Left renal pelvis (tissue), 4 donors: ENCODE results near the gene C20orf144. TPM values are rescaled to one million over a fixed set of nuclear protein-coding genes. Genes with fewer than 3 reads are reported as not detected.

Source experiments
- DNase-seq, 4 donors: peaks; one replicate each; pipeline ENCODE4 v3.0.0-alpha.2; 2013; ENCODE audit warnings: low read depth in 4 of 4, low spot score in 3 of 4
- polyA plus RNA-seq, 4 donors: library from polyadenylated mRNA; unstranded; fragments of 120-200 nt; gene quantifications; one replicate each; pipeline ENCODE4 v1.2.1, GENCODE V29; 2013; ENCODE audit not compliant: insufficient read length in 4 of 4

C20orf144 gene
- polyA plus RNA-seq, 4 donors = 0.19 to 0.45 (median 0.26) TPM

DNA sequence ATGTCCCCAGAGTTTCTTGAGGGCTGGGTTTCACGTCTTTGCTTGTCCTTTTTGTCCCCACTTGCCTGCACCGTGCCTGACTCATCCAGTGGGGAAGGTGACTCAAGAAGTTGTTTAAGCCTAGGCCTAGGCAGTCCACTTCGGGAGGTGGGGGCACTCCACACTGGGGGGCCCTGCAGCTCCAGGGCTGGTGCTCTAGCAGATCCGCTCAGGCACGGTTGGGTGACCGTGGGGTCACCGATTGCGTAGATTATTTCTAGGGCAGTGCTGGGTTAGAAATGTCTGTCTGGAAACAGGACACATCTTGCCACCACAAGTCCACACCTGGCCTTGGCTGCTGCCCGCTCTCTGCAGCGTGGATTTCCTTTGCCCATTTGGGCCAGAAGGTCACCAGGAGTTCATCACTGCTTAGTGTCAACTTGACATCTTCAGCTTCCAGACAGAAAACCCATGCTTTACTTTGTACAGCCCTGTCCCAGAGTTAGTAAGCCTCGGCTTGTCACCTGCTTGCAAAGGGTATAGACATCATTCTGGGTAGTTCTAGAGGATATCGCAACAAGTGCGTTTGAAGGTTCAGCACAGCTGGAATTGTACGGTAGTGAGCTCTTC lies 13.6 kb upstream of the C20orf144 start:
- no peak for DNase-seq

DNA sequence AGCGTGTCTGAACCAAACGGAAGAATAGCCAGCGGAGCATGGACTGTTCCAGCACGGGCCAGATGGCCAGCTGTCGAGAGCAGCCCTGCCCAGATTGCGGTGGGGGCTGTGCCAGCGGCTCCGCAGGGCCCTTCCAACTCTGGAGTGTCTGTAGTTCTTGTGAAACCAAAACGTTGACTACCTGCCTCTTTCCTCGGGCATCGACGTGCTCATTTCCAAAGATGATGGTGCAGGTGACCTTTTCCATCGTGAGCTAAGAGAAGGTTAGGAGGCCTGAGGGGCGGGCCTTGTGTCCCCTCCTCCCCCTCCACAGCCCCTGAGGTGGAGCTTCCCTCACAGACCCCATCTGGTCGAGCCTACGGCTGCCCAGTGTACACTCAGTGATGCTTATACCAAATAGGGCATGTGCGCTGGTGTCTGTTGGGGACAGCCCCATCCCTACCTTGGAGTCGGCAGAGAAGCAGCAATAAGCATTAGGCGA lies 12.9 kb upstream of the C20orf144 start:
- DNase-seq = no peak

DNA sequence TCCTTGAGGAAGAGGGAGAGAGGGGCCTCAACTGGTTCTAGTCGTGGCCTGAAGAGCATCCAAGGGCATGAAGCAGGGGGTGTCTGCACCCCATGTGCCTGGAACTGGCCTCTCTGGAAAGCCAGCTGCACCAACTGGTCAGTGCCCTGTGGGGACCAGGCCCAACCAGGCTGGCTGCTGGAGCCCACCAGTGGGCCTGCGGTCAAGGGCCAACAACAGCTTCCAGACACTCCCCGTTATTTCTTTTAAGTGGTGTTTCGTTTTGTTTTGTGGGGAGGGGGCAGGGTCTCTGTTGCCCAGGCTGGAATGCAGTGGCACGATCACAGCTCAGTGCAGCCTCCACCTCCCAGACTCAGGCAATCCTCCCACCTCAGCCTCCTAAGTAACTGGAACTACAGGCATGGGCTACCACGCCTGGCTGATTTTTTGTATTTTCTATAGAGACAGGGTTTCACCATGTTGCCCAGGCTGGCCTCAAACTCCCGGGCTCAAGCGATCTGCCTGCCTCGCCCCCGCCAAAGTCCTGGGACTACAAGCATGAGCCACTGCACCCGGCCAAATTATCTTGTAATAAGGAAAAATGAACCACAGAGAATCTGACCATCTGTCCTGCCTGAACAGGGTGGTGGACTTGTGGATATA lies 11.9 kb upstream of the C20orf144 start:
- DNase-seq = no peak

DNA sequence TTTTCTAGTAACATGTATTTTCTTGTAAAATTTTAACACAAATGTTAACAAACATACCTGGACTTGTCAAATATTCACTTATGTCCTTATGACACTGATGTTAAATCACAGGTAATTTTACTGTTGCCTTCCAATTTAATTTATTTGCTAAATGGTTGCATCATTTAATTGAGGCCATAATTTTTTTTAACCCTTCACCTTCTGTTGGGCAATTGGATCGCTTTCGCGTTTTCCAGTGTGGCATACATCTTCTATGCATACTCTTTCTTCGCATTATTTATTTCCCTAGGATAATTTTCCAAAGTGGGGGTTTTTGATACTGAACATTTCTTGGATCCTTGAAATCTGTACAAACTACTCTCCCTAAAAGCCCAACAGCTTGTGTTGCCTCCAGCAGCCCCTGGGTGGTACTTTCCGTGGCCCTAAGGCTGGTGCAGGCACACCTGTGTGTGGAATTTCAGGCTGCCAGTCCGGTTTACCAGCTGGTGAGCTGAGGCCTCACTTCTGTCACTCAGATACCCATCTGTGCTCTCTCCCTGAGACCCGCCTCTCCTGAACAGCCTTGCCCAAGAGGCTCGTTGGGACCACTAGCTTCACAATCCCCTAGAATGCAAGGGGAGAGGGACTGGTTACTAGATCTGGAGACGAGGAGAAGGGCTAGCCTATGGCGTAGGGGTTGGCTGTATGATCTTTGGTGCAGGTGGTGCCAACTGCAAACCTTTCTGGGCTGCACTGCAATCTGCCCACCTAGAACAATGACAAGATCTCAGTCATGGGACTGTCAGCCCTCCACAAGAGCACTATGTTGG lies 11.2 kb upstream of the C20orf144 start:
- DNase-seq = no peak

DNA sequence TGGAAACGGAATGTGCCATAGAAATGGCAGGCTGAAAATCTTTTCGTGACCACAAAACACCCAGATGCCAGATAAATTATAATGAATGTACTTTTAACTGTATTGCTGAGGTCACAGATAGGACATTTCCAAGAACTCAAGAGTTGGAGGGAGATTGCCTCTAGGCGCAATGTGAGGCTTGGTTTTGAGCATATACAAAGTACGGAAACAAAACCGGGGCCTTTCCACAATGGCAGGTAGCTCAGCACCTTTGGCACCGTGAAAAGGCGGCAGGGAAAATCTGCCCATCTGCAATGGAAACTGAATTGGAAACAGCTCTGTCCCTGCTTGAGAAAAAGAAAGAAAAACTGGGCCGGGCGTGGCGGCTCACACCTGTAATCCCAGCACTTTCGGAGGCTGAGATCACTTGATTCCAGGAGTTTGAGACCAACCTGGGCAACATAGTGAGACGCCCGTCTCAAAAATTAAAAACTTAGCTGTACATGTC lies 10.5 kb upstream of the C20orf144 start:
- DNase-seq = no peak

DNA sequence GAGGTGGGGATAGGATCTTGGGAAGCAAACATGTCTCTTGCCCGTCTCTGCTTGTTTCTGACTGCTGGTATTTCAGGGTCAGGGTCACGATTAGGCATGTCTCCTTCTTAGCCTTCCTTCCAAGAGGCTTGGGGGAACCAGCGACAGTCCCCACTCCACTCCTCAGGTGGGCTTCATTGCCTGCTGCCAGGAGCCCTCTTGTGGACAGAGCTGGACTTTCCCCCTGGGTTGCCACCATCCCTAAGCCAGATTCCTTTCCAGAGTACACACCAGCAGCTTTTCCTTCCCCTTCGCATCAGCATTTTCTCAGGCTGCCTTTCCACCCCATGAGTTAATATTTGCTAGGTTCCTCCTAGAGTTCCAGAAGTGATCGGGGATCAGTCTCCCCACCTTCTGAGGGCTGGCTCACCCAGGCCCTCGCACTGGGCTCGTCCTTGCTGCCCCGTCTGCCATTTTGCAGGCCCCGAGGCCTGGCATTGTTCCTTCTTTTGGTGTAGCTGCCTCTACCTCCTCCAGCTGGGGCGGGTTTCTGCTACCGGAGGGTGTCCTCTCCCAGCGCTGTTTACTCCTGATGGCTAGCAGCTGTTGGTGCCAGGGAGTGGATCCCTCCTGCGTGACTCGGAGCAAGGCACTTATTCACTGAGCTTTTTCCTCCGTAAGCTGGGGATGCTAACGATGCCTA lies 8.8 kb upstream of the C20orf144 start:
- DNase-seq = peak in 1 of 4 donors; percentile 67

DNA sequence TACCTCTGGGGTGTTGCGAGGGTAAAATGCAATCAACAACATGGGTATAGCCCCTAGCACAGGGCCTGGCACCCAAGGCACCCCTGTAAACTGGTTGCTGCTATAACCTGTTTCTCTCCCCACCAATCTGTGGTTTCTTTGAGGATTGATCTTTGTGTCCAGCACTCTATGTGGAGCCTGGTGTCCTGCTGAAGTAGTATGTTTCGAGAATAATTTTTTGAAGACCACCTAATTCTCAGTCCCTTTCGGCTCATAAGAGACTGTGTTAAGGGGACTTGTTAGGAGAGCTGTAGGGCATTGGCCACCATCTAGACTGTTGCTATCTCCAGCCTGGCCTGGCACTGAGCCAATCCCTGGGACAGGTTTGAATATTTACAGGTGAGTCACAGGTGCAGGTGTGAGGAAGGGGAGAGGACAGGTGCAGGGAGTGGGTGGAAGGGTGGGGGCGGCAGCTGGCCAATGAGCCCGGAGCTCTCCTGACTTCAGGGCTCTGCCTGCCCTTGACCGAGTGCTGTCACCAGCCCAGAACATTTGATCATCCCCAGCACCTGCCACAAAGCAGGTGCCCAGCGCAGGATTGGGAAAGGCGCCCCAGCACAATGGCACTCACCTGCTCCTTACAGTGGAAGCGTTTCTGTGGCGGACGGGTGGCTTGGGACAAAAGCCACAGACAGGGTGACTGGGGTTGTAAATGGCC lies 8.1 kb upstream of the C20orf144 start:
- DNase-seq = no peak

DNA sequence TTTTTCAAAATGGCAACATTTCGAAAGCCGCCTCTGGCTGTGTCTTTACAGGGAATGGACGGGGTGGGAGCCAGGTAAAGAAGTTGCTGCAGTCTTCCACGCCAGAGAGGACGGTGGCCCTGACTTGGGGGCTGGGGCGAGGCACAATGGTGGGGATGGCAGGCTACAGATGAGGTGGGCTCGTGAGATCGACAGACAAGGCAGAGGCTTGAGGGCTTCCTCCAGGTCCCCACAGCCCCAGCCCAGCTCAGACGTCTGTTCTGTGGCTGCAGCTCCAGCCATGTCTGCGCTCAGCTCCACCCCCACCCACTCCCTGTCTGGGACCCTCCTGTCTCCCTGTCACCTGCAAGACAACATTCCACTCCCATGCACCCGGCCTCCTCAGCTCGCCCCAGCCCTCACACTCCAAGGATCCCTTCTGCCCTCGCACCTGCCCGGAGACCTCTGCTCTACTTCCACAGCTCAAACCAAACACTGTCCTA lies 7.4 kb upstream of the C20orf144 start:
- no peak for DNase-seq

DNA sequence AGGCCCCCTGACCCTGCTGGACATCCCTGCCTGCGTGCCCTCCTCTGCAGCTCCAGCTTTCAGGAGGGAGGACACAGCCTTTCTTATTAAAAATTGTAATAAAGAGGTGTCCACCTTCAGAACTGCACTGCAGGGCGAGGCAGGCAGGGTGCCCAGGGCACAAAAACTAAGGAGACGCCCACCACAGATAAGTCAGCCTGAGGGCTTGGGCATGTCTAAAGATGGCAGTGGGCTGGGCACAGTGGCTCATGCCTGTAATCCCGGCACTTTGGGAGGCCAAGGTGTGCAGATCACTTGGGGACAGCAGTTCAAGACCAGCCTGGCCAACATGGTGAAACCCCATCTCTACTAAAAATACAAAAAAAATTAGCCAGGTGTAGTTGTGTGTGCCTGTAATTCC lies 7.0 kb upstream of the C20orf144 start:
- DNase-seq = no peak

DNA sequence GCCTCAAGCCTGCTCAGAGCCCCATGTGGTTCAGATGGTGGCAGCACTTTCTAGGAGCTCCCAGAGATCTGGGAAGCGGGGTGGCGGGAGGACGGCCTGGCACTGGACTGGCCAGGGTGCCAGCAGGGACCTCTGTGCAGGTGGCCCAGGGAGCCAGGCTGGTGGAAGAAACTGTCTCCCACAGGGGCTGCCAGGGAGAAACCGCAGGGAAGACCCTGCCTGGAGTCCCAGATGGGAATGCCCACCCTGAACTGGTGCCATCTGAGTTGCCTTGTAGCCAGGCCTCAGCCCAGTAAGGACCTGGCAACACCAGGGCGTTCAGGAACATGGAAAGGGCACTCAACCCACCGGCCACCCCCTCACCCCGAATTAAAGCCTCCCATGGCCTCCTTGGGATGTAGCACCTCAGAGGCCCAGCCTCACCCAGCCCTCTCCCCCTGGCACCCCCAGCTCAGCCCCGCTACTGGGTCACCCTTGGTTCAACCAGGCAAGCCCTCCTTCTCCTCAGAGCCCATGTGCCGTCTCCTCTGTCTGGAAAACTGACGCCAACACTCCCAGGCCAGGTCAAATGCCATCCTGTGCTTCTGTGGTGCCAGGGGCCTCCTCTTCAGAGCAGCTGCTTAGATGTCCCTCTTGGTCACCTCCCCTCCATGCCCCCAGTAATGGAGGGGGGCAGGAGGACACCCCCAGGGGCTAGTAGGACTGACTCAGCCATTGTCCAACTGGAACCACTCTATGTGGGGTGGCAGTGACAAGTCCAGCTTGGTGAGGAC lies 5.9 kb upstream of the C20orf144 start:
- DNase-seq = no peak

DNA sequence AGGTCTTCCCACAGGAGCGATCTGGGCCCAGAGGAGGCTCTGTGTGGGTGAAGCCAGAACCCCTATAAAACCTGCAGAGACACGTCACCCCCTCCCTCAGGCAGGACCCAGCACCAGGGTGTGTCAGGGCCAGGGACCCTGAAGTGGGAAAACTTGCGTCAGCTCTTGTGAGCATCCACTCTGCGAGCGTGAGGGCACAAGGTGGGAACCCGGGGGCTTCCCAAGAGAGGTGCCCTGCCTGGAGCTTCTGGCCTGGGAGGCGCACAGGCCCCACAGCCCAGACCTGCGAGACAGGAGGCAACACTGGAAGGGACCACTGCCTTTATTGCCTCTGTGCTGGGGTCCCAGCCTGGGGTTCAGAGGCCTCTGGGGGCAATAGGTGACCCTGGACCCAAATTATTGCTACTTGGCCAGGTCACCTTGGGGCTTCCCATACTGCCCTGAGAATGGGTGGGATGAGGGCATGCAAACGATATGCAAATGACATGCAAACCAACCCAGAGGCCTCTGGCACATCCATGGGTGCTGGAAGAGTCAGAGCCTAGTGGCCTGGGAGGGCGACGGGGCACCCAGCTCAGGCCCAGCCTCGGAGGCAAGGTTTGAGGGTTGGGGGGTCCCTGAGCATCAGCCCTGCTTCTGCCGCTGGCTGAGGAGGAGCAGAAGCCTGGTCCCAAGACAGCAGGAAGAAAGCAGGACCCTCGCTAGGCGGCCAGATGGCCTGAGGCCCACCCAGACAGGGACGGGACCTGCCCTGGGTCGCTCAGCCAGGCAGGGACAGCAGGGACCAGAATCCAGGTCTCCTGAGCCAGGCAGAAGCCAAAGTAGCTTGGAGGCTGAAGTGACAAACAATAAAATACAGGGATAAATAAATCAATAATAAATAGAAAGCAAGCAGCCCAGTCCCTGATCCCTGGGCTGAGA lies 5.1 kb upstream of the C20orf144 start:
- no peak for DNase-seq

DNA sequence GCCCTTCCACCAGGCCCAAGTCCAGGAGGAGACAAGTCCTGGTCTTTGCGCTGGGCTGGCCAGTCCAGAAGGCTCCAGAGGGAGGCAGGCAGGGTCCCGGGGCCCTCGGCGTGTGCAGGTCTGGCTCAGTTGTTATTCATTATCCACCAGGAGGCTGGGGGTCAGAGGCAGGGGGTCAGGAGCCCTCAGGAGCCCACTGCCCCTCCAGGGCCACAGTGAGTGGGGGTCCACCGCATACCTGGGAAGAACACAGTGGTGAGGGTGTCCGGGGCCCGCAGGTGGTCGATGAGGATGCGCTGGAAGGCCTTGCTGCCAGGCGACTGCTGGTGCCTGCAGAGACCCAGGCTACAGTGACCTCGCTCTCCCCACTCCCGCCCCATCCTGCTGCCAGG lies 4.4 kb upstream of the C20orf144 start:
- DNase-seq = no peak

DNA sequence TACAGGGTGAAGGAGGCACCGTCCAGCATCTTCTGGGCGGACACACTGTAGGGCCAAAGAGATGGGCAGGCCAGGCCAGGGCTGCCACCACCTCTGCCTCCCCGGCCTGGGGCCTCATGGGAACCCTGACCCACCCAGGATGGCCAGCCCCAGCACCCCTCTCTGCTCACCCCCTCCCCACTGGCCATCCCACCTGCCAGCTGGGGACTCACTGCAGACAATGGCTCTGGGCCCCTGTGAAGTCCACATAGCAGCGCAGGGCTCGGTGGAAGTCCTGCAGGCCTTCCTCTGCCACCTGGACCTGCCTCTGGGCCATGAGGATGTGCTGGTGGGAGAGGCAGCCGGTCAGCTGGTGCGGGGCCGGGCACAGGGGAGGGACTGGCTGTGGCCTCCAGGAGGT lies 3.6 kb upstream of the C20orf144 start:
- DNase-seq = no peak

DNA sequence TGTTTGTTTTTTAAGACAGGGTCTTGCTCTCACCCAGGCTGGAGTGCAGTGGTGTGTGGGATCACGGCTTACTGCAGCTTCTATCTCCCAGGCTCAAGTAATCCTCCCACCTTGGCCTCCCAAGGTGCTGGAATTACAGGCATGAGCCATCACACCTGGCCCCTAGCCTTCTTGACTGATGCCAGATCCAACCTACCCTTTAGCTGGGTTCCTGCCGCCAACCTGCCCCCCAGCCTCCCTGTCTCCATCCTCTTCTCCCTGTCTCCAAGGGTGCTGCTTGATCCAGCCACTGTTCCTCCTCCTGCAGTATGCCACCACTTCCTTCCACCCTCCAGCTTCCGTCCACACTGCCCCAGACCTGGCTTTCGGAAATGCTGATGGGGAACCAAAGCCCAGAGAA lies 3.2 kb upstream of the C20orf144 start:
- no peak for DNase-seq

DNA sequence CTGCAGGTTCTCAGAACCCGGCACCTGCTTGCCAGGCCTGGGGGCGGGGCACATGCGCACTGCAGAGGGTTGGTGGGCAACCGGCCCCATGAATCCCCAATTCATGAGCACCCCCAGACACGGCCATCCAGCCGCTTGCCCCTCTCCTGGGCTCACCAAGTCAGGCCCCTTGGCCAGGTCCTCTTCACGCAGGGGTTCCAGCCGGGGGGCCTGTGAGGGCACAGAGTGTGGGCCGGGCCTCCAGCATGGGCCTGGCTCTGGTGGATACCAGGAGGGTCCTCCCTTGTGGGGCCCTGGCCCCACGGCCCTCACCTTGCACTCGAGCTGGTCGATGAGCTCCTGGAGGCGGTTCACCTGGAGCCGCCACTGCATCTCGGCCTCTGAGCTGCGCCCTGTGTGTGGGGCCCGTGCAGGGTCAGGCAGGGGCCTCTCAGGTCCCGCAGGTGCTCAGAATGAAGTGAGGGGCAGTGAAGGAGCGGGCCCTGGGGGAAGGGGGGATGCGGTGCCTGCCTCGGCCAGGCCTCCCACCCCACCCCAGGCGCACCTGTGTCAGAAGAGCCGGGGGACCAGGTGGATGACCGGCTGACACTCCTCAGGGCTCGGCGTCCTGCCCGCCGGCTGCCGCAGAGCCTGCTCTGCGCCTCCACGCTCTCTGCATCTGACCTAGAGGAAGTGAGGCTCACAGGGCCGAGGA lies 2.6 kb upstream of the C20orf144 start:
- no peak for DNase-seq

DNA sequence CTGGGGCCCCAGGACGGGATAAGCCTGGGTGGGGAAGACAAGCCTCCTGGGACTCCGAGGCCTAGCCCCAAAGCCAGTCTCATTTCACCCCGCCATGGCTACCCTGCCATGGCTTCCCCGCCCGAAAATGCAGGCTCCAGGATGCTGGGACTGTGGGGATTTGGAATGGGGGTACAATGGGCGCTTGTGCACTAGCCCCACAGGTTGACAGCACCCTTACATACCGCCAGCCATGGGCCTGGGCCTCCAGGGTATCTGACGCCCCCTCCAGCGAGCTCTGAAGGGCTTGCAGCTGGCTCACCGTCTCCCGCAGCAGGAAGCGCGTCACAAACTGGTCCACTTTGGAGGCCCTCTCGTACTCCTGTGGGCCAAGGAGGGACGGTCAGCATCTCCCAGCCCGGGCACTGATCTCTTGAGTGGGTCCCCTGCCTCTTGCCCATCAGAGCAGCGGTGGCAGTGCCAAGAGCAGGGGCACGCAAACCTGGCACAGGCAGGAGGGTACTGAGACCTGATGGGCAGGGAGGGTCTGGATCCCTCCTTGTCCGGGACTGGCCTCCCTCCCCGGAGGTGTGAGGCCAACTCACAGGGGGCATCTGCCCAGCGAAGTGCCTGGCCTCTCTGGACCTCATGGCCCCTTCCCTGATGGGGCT lies 2.0 kb upstream of the C20orf144 start:
- no peak for DNase-seq

DNA sequence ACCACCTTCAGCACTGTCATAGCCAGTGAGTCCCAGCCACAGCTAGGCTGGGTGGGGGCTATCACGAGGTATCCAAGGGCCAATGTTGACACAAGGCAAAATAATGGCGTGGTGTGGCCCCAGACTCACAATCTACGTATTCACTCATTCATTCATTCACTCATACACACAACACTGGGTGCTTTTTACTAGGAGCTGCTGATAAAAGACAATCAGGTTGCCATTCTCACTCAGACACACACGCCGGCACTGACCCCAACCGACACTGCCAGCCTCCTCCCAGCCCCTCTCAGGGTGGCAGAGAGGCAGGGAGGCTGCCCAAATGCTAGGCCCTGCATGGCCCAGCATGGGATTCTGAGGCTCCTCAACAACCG lies 1.5 kb upstream of the C20orf144 start:
- no peak for DNase-seq
